Tongue (tissue), 3 donors: ENCODE data around the gene RPL32. TPM values are rescaled to one million over a fixed set of nuclear protein-coding genes. Genes with fewer than 3 reads are reported as not detected.
"Not testable (repeated sequence)": the region's sequence is repeated elsewhere in the genome, so short reads cannot be mapped to it uniquely, and the experiment has no call there.

ENCODE experiments used
- DNase-seq: peaks from one replicate; pipeline ENCODE4 v3.0.0-alpha.2; 2015
- small RNA-seq: library from RNA; depleted of rRNA; stranded (forward); fragments of <200 nt; gene quantifications from one replicate; pipeline ENCODE3, GENCODE V24; 2014; ENCODE audit warnings: low replicate concordance
- total RNA-seq: library from RNA; depleted of rRNA; stranded (reverse); fragments of >200 nt; gene quantifications from one replicate; pipeline ENCODE4 v1.2.3, GENCODE V29; 2014

RPL32 gene
- total RNA-seq, 1 donor from 2014 or later, result 1,539 TPM

GRCh38 chr3:12808587-12808986 is 32.8 kb downstream of the RPL32 start:
- DNase-seq, result no peak

GRCh38 chr3:12807601-12808359 is 33.6 kb downstream of the RPL32 start:
- no peak for DNase-seq

GRCh38 chr3:12807066-12807465 is 34.3 kb downstream of the RPL32 start:
- no peak for DNase-seq

GRCh38 chr3:12803371-12803770 is 38.0 kb downstream of the RPL32 start:
- DNase-seq, result no peak

GRCh38 chr3:12799525-12800440 is 41.6 kb downstream of the RPL32 start:
- no peak for DNase-seq

GRCh38 chr3:12798559-12799179 is 42.7 kb downstream of the RPL32 start:
- DNase-seq, result peak; percentile 76

GRCh38 chr3:12797892-12798558 is 43.3 kb downstream of the RPL32 start:
- no peak for DNase-seq

GRCh38 chr3:12797124-12797891 is 44.1 kb downstream of the RPL32 start:
- DNase-seq, result peak; percentile 24

- peak; percentile 91 for DNase-seq
Measured at GRCh38 chr3:12796171-12797123, 44.9 kb downstream of the RPL32 start, which contains the start of gene CAND2. TSS of gene CAND2 (plus strand) at chr3:12796680. CDS start at chr3:12796721, 41 bp downstream.

GRCh38 chr3:12793701-12794100 is 47.7 kb downstream of the RPL32 start:
- no peak for DNase-seq

- no peak for DNase-seq
Measured at GRCh38 chr3:12791430-12791829, 49.9 kb downstream of the RPL32 start.

- not testable (repeated sequence) for DNase-seq
Measured at GRCh38 chr3:12787967-12788690, 53.2 kb downstream of the RPL32 start.

GRCh38 chr3:12787346-12787745 is 54.0 kb downstream of the RPL32 start:
- DNase-seq, result peak; percentile 77

GRCh38 chr3:12785096-12785495 is 56.3 kb downstream of the RPL32 start:
- no peak for DNase-seq

Small RNA genes lying within 50 kb of the gene (small RNA-seq; reads per million reads assigned to genes)
- not detected for gene AC034198.1

Other genes with a start within 250 kb of the RPL32 start
- gene RAF1, start 177.4 kb downstream of the RPL32 start, total RNA-seq, result 156 TPM
- 7.6 TPM for gene TMEM40, start 82.3 kb downstream of the RPL32 start, total RNA-seq
- 58.5 TPM for gene CAND2, start 44.9 kb downstream of the RPL32 start, total RNA-seq
- gene IQSEC1, start 231.9 kb upstream of the RPL32 start, total RNA-seq, result 60.2 TPM